GM12873 (cell line): ENCODE data around the gene RASL10A.

Source experiments
- CTCF ChIP-seq: IDR thresholded peaks from 2 replicates; pipeline ENCODE4 v1.5.1; 2012; ENCODE audit warnings: low read depth, mild to moderate bottlenecking, moderate library complexity, low read length, control low read depth; ENCODE audit not compliant: insufficient read depth; ENCODE audit errors: missing control alignments

RASL10A gene

GRCh38 chr22:29277927-29278326 is 37.6 kb downstream of the RASL10A start:
- no peak for TF ChIP-seq CTCF

- no peak for TF ChIP-seq CTCF
Observed at GRCh38 chr22:29275819-29276565, 39.5 kb downstream of the RASL10A start.

- TF ChIP-seq CTCF = no peak
Observed at GRCh38 chr22:29275167-29275566, 40.3 kb downstream of the RASL10A start.

- TF ChIP-seq CTCF = no peak
Observed at GRCh38 chr22:29272624-29273023, 42.9 kb downstream of the RASL10A start.

- no peak for TF ChIP-seq CTCF
Observed at GRCh38 chr22:29270475-29271271, 44.8 kb downstream of the RASL10A start.

- TF ChIP-seq CTCF = no peak
Observed at GRCh38 chr22:29269731-29270474, 45.6 kb downstream of the RASL10A start.

- no peak for TF ChIP-seq CTCF
Observed at GRCh38 chr22:29269230-29269604, 46.3 kb downstream of the RASL10A start.
